Stimulated activated CD8-positive, alpha-beta memory T cell treated with anti-CD3 and anti-CD28 coated beads, Interleukin-4, amount 100 ng/mL, for 24 hours (primary cell): Measurements from ENCODE around the gene RAPGEF3.

Experiments used
- DNase-seq: peaks from one replicate; pipeline ENCODE4 v3.0.0-alpha.2; 2020; ENCODE audit warnings: low read depth

Gene RAPGEF3

GRCh38 chr12:47755655-47756562, 2.8 kb downstream of the RAPGEF3 start:
- DNase-seq: no peak

- no peak for DNase-seq
These were observed 3.8 kb downstream of the RAPGEF3 start for GRCh38 chr12:47754881-47755280.

GRCh38 chr12:47754126-47754525, 4.6 kb downstream of the RAPGEF3 start:
- no peak for DNase-seq

DNA sequence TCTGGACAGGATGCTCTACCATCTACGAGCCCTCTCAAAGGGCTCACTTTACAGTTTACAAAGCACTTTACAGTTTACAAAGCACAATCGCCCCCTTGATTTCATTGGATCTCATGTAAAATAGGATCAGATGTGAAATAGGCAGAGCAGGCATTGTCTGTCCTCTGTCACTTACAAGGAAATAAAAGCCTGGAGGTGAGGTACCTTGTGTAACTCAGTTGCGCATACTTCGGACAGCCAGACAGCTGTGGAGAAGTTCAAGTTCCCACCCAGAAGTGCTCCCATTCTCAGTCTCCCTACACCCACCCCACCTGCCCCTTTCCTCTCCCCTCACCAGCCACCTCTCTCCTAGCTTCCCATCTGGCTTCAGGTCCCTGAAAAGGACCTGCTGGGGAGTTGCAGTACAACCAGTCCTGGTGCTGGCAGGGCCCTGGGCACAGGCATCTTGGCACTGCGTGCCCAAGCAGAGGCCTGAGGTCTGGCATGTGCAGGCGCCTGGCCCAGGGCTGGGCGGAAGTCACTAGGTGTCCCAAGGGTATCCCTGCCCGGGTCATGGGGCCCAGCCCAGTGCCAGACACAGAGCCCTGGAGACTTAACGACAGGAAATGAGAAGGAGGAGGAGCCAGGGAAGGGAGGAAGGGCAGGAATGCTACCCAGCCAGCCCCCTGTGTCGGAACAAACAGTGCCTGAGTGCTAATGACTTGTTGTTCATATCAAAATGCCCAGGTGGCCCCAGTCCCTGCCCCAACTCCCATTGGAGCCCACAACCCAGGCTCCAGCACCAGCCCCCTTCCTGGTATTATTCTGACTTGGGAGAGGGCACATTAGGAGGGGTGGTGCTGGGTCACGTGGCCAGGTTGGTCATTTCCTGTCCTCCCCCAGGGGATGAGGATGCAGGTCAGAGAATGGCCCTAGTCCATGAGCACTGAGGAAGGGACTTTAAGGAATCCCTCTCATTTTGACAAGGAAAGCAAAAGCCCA, 5.4 kb downstream of the RAPGEF3 start:
- no peak for DNase-seq

DNA sequence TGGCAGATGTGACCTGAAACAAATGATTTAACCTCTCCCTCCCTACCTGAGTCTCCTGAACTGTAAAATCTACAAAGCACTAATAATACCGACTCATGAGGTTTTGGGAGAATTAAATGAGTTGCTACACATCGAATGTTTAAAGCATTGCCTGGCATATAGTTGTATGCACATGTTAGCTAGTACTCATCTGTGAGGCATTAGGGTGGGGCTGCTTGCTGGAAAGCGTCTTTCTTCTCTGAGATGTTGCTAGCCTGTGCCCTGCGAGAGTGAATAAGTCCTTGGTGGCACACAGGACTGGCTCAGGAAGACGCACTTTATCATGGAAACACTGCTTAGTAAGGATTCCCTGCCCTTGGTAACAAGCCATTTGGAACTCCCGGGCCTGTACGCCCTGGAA, 6.1 kb downstream of the RAPGEF3 start:
- no peak for DNase-seq

DNA sequence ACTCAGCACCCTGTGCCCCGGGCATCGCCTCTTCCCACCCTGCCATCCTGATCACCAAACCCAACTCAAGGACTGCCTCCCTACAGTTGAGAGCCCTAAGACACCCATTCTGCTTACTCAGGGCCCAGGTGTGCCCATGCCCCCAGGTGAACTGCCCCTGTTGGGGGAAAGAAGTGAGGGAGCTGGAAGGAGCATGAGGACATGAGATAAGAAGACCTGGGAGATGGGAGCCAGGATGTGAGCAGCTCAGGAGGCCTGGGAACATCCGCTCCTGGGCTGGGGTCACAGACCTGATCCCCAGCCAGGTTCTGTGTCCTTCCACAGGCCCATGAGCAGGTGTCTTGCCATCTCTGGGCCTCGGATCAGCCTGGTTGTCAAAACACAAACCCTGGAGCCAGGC, 6.6 kb downstream of the RAPGEF3 start:
- DNase-seq: no peak

DNA sequence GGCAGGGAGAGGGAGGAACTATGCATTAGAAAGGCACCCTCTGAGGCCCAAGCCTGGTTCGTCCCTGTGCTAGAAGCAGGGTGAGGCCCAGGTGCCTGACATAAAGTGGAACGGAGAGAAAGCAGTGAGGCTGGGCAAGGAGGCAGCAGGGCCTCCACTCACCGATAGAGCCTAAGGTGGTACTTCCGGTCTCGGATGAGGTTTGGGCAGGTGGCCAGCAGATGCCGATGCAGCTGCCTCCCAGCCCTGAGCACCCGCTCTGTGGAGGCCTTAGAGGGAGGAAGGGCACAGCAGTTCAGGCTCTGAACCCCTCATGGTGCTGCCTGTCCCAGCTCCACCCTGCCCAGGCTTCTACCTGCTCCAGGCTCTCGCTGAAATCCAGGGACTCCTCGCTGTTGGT, 7.1 kb downstream of the RAPGEF3 start:
- DNase-seq: no peak

DNA sequence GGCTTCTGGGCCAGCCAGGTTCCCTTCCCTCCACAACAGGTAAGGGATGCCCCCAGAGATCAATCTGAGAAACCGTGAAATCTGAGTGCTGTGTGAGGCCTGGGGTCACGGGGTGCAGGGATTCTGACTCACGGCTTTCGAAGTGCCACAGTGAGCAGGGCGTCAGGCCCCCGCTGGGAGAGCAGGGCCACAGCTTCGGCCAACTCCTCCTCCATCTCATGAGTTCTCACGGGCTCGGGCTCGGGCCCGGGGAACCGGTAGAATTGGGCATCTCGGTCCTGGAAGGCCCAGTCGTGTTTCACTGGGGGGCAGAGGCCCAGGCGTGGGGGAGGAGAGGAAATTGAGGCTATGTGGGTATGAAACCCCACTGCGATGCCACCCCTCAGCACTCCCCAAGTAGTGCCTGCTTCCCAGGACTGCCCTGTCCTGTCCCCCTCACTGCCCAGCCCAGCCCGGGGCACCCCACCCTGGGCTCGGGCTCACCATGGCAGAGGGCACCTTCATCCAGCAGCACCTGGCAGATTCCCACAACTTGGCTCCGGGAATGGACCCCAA, 7.7 kb downstream of the RAPGEF3 start:
- no peak for DNase-seq

DNA sequence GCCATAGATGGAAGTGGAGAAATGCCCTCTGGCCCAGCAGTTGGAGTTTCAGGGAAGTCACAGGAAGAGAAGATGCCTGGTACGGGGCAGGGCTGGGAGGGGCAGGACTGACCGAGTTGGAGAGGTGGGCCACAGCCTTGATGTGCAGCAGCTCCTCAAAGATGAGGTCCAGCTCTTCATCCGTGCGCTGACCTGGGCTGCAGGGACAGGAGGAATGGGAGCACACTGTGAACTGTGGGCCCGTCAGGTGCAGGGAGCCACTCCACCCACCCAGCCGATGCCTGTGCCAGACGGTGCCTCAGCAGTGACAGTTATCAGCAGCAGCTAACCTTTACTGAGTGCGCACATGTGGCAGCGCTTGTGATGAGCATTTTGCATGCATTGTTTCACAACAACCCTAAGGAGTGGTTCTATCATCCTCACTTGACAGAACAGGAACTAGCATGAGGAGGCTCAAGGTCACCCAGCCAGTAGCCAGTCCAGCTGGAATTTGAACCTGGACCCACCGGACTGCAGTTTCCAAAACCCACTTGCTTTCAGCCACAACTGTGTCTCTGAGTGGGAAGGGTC, 8.4 kb downstream of the RAPGEF3 start:
- DNase-seq: no peak

- no peak for DNase-seq
These were observed 9.8 kb downstream of the RAPGEF3 start for GRCh38 chr12:47748899-47749298.

- no peak for DNase-seq
These were observed 10.2 kb downstream of the RAPGEF3 start for GRCh38 chr12:47748507-47748828.

GRCh38 chr12:47747596-47748506, 10.8 kb downstream of the RAPGEF3 start:
- no peak for DNase-seq

GRCh38 chr12:47747126-47747525, 11.6 kb downstream of the RAPGEF3 start:
- no peak for DNase-seq

- DNase-seq: no peak
These were observed 12.2 kb downstream of the RAPGEF3 start for GRCh38 chr12:47746523-47746922.

DNA sequence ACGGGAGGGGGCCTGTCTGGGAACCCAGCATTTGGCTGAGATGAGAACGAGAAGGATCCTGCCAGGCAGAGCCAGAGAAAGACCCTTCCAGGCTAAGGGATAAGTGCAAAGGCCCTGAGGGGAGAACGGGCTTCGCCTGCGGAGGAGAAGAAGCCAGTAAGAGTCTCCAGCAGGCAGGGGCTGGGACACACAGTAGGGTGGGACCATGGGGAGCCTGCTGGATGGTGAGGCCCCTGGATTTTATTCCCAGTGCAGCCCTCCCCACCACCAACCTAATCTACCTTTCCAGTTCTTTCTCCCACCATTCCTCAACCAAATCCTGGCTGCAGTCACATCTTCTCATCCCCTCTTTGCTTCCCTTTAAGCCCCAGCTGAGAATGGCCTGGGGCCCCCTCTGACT, 12.6 kb downstream of the RAPGEF3 start:
- no peak for DNase-seq

GRCh38 chr12:47745485-47746041, 13.1 kb downstream of the RAPGEF3 start:
- DNase-seq: no peak

- no peak for DNase-seq
These were observed 13.8 kb downstream of the RAPGEF3 start for GRCh38 chr12:47744778-47745436.

DNA sequence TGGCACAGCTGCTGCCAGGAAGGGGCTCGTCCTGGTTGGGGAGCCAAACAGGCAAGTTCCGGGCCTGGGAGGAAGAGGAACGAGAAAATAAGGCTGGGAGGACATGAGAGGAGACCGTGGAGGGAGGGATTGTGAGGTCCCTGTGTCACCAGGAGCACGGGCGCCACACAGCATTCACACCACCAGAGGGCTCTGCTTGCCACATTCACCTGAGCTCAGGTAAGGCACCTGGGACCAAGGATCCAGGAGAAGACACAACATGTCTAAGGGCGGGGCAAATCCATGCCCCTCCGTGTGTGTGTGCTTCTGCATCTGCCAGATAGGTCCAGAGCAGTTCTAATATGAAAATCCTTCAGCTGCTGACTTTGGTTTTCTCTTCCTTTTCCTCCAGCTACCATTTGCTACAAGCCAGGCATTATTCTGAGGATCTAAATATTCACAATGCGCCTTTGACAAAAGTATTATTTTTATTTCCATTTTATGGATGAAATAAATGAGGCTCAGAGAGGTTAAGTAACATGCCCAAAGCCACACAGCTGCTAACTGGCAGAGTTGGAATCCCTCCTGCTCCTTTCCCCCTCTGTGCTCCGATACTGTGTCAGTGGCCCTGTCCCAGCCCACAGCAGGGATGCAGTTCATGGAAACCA, 14.6 kb downstream of the RAPGEF3 start:
- no peak for DNase-seq

DNA sequence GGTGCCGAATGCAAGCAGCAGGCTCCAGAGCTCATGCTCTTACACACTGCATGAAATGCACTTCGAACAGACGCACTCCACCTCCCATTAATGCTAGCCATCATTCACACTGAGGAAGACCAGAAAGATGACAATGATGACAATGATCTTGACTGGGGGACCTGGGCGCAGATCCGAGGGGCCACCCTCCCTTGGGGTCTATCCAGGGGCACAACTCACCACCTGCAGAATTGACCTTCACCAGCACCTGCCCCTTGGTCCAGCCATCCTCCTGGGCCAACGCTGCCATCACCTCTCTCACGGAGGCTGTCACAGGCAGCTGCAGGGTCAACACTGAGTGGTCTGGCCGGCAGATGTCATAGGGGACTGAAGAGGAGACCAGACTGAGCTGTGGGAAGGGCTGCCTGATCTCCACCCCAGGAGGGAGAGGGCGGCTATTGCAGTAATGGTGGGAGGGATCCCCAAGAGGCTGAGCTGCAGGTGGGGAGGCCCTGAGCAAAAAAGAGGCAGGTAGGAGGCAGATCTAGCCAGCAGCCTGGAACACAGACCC, 15.3 kb downstream of the RAPGEF3 start:
- DNase-seq: no peak
